Mesendoderm (in vitro differentiated cells): Measurements from ENCODE around the gene AGRN. TPM values are rescaled to one million over a fixed set of nuclear protein-coding genes. Genes with fewer than 3 reads are reported as not detected.
"Not testable (repeated sequence)": the region's sequence is repeated elsewhere in the genome, so short reads cannot be mapped to it uniquely, and the experiment has no call there.

Experiments used
- DNase-seq: peaks from one replicate; pipeline ENCODE4 v3.0.0; 2013
- H2AK5ac ChIP-seq: 2 replicates; pipeline ENCODE4 v1.6.1; 2013; ENCODE audit warnings: low read length, inconsistent platforms
- H2BK120ac ChIP-seq: 2 replicates; pipeline ENCODE4 v1.6.1; 2013; ENCODE audit warnings: low read depth, mild to moderate bottlenecking, low read length, moderate library complexity, mixed read lengths
- H2BK15ac ChIP-seq: replicated peaks from 2 replicates; pipeline ENCODE4 v1.6.1; 2013; ENCODE audit warnings: low read depth, mild to moderate bottlenecking, moderate library complexity
- H2BK5ac ChIP-seq: 2 replicates; pipeline ENCODE4 v1.6.1; 2013; ENCODE audit warnings: low read length, inconsistent platforms
- H3K18ac ChIP-seq: 2 replicates; pipeline ENCODE4 v1.6.1; 2013; ENCODE audit warnings: mild to moderate bottlenecking, low read length, mixed read lengths
- H3K23ac ChIP-seq: one replicate; pipeline ENCODE4 v1.6.1; 2013; ENCODE audit warnings: low read length
- H3K27ac ChIP-seq: 2 replicates; pipeline ENCODE4 v1.5.1; 2013; ENCODE audit warnings: low read depth, mild to moderate bottlenecking, inconsistent platforms, low read length, moderate library complexity
- H3K27me3 ChIP-seq: 2 replicates; pipeline ENCODE4 v1.6.1; 2013; ENCODE audit warnings: low read length, control low read depth, mild to moderate bottlenecking, inconsistent platforms; ENCODE audit not compliant: insufficient read depth, poor library complexity
- H3K36me3 ChIP-seq: 2 replicates; pipeline ENCODE4 v1.6.1; 2013; ENCODE audit warnings: low read length, inconsistent platforms; ENCODE audit not compliant: control insufficient read depth, insufficient read depth
- H3K4ac ChIP-seq: one replicate; pipeline ENCODE4 v1.6.1; 2013; ENCODE audit warnings: low read depth, mild to moderate bottlenecking, low read length, moderate library complexity
- H3K4me1 ChIP-seq: 2 replicates; pipeline ENCODE4 v1.6.1; 2013; ENCODE audit warnings: low read depth, low read length, inconsistent platforms; ENCODE audit not compliant: control insufficient read depth
- H3K4me2 ChIP-seq: 2 replicates; pipeline ENCODE4 v1.6.1; 2013; ENCODE audit warnings: low read length
- H3K4me3 ChIP-seq: 2 replicates; pipeline ENCODE4 v1.5.1; 2013; ENCODE audit warnings: mild to moderate bottlenecking, low read length
- H3K56ac ChIP-seq: one replicate; pipeline ENCODE4 v1.6.1; 2013; ENCODE audit warnings: low read length
- H3K79me1 ChIP-seq: 2 replicates; pipeline ENCODE4 v1.6.1; 2013; ENCODE audit warnings: low read length, inconsistent platforms
- H3K79me2 ChIP-seq: 2 replicates; pipeline ENCODE4 v1.6.1; 2013; ENCODE audit warnings: mild to moderate bottlenecking, low read length; ENCODE audit not compliant: control insufficient read depth, insufficient read depth
- H3K9ac ChIP-seq: 2 replicates; pipeline ENCODE4 v1.6.1; 2013; ENCODE audit warnings: low read length, inconsistent platforms
- H4K5ac ChIP-seq: one replicate; pipeline ENCODE4 v1.6.1; 2013; ENCODE audit warnings: low read length
- H4K8ac ChIP-seq: one replicate; pipeline ENCODE4 v1.6.1; 2013; ENCODE audit warnings: low read depth, mild to moderate bottlenecking, control low read depth, low read length, moderate library complexity
- WGBS: extraction: QIAGEN DNeasy Blood & Tissue Kit; methylation state at CpG from one replicate; pipeline ENCODE4 v1.1.7; 2013; ENCODE audit warnings: low lambda C conversion rate, missing lambda C conversion rate; ENCODE audit not compliant: insufficient coverage; ENCODE audit errors: extremely low coverage; 5-methylcytosine and 5-hydroxymethylcytosine counted together
- small RNA-seq: library from polyadenylated mRNA; stranded (forward); fragments of <200 nt; extraction: miRNeasy Mini kit (QIAGEN cat#:217004); gene quantifications from one replicate; pipeline ENCODE3, GENCODE V24; 2013; ENCODE audit not compliant: insufficient read depth

Gene AGRN

GRCh38 chr1:1101503-1101902, 81.6 kb downstream of the AGRN start:
- no peak overlapping the region for H3K27ac ChIP-seq
- H2BK120ac ChIP-seq, result no peak overlapping the region
- no peaks in the 10 kb centered on the region for H3K4me1 ChIP-seq
- H3K4me2 ChIP-seq, result no peak overlapping the region
- H2BK5ac ChIP-seq, result no peak overlapping the region
- no peaks in the 10 kb centered on the region for H3K79me2 ChIP-seq
- no peak overlapping the region for H2AK5ac ChIP-seq
- H4K8ac ChIP-seq, result no peak overlapping the region
- WGBS, result no CpG with 5 or more reads among the region's 7 CpGs
- no peak overlapping the region for H4K5ac ChIP-seq
- H3K23ac ChIP-seq, result no peak overlapping the region
- peaks cover 2% of the 10 kb centered on the region for H3K79me1 ChIP-seq
- no peak for DNase-seq
- no peak overlapping the region for H3K56ac ChIP-seq
- H2BK15ac ChIP-seq, result no peak overlapping the region
- no peaks in the 10 kb centered on the region for H3K27me3 ChIP-seq
- no peaks in the 10 kb centered on the region for H3K36me3 ChIP-seq
- H3K9ac ChIP-seq, result no peak overlapping the region
- H3K4ac ChIP-seq, result no peak overlapping the region
- H3K4me3 ChIP-seq, result no peak overlapping the region
- no peak overlapping the region for H3K18ac ChIP-seq

GRCh38 chr1:1104152-1104551, 84.2 kb downstream of the AGRN start:
- H4K8ac ChIP-seq, H2BK15ac ChIP-seq, H2AK5ac ChIP-seq, H2BK5ac ChIP-seq, H3K18ac ChIP-seq, H3K27me3 ChIP-seq, H3K9ac ChIP-seq, H4K5ac ChIP-seq, H3K4ac ChIP-seq, H3K36me3 ChIP-seq, H3K56ac ChIP-seq, H3K4me1 ChIP-seq, H3K23ac ChIP-seq, H3K79me1 ChIP-seq, H2BK120ac ChIP-seq, H3K27ac ChIP-seq, H3K79me2 ChIP-seq, DNase-seq, H3K4me2 ChIP-seq, H3K4me3 ChIP-seq: not testable (repeated sequence)
- WGBS, result no CpG with 5 or more reads among the region's 6 CpGs

Small RNA genes lying within 50 kb of the gene (small RNA-seq; reads per million reads assigned to genes)
- gene AL645608.3, result not detected
